Measurements from ENCODE around the gene ITK. TPM values are rescaled to one million over a fixed set of nuclear protein-coding genes. Genes with fewer than 3 reads are reported as not detected.

The ITK gene
- polyA plus RNA-seq, 2 of the 4 experiments (the other 2 are of a cell fraction) = not detected

DNA sequence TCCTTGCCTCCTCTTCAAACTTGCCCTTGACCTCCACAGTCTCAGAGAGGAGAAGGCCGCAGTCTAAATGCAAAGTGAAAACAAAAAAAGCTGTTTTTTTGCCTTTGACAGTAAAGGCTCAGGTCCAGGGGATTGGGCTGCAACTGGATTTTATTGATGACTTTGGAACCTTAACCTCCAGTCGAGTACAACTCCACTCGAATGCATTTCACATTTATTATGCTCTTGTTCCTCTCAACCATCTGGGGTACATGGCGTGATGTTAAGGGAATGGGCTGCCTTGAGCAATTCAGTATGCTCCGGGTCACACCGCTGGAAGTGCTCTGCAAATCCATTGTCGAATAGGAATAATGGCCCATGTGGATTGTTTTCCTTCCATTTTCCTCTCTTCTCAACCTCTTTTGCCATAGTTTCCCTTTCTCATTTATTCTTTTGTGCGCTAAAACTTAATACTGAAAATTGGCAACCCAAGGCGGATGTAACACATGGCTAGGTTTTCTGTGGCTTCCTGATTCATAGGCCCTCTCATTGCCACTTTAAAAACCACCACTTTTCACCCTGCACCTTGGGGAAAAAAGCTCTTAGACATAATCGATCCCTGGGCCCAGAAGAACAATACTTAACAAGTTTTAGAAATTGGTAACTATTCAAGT is 34.3 kb downstream of the ITK start:
- ChIA-PET POLR2A (no interaction called here), CTCF (interaction anchor here (1.6 kb wide), 1 partner anchor 44 kb away, joined by 3 read pairs; no protein-coding TSS in a partner anchor)
- FAIRE-seq (no peak), ATAC-seq (no peak), DNase-seq (ENCODE audit: low read depth in 1 of 2, low spot score in 1 of 2) (no peak)
- Histone ChIP-seq H3K4me1 (no peaks in the 10 kb centered on the region), H3K27ac (no peak overlapping the region), H3K4me2 (no peak overlapping the region), H3K4me3 (no peak overlapping the region), H3K9me3 (no peaks in the 10 kb centered on the region)
- 54% methylated on average over 10 of the region's 10 CpGs for WGBS (ENCODE audit: missing lambda C conversion rate)
- TF ChIP-seq NR3C1 (IDR thresholded peaks at IDR 0.05) (no peak), TFCP2L1 (CRISPR knock-in tag; IDR thresholded peaks at IDR 0.05) (no peak), CBX8 (IDR thresholded peaks at IDR 0.05) (no peak), ZNF302 (CRISPR knock-in tag; IDR thresholded peaks at IDR 0.05) (no peak), RNF2 (IDR thresholded peaks at IDR 0.05; ENCODE audit: borderline replicate concordance, low read depth) (no peak), CEBPB (IDR thresholded peaks at IDR 0.05) (no peak), FOSB (CRISPR knock-in tag; IDR thresholded peaks at IDR 0.05) (no peak)
- TF ChIP-seq, protein P1, sequence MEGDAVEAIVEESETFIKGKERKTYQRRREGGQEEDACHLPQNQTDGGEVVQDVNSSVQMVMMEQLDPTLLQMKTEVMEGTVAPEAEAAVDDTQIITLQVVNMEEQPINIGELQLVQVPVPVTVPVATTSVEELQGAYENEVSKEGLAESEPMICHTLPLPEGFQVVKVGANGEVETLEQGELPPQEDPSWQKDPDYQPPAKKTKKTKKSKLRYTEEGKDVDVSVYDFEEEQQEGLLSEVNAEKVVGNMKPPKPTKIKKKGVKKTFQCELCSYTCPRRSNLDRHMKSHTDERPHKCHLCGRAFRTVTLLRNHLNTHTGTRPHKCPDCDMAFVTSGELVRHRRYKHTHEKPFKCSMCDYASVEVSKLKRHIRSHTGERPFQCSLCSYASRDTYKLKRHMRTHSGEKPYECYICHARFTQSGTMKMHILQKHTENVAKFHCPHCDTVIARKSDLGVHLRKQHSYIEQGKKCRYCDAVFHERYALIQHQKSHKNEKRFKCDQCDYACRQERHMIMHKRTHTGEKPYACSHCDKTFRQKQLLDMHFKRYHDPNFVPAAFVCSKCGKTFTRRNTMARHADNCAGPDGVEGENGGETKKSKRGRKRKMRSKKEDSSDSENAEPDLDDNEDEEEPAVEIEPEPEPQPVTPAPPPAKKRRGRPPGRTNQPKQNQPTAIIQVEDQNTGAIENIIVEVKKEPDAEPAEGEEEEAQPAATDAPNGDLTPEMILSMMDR (IDR thresholded peaks at IDR 0.05) = no peak
- TF ChIP-seq, protein P2, sequence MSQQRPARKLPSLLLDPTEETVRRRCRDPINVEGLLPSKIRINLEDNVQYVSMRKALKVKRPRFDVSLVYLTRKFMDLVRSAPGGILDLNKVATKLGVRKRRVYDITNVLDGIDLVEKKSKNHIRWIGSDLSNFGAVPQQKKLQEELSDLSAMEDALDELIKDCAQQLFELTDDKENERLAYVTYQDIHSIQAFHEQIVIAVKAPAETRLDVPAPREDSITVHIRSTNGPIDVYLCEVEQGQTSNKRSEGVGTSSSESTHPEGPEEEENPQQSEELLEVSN (IDR thresholded peaks at IDR 0.05; ENCODE audit: borderline replicate concordance, low read depth) = no peak
- TF ChIP-seq, protein P3, sequence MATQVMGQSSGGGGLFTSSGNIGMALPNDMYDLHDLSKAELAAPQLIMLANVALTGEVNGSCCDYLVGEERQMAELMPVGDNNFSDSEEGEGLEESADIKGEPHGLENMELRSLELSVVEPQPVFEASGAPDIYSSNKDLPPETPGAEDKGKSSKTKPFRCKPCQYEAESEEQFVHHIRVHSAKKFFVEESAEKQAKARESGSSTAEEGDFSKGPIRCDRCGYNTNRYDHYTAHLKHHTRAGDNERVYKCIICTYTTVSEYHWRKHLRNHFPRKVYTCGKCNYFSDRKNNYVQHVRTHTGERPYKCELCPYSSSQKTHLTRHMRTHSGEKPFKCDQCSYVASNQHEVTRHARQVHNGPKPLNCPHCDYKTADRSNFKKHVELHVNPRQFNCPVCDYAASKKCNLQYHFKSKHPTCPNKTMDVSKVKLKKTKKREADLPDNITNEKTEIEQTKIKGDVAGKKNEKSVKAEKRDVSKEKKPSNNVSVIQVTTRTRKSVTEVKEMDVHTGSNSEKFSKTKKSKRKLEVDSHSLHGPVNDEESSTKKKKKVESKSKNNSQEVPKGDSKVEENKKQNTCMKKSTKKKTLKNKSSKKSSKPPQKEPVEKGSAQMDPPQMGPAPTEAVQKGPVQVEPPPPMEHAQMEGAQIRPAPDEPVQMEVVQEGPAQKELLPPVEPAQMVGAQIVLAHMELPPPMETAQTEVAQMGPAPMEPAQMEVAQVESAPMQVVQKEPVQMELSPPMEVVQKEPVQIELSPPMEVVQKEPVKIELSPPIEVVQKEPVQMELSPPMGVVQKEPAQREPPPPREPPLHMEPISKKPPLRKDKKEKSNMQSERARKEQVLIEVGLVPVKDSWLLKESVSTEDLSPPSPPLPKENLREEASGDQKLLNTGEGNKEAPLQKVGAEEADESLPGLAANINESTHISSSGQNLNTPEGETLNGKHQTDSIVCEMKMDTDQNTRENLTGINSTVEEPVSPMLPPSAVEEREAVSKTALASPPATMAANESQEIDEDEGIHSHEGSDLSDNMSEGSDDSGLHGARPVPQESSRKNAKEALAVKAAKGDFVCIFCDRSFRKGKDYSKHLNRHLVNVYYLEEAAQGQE (IDR thresholded peaks at IDR 0.05) = no peak
- TF ChIP-seq, protein P4, sequence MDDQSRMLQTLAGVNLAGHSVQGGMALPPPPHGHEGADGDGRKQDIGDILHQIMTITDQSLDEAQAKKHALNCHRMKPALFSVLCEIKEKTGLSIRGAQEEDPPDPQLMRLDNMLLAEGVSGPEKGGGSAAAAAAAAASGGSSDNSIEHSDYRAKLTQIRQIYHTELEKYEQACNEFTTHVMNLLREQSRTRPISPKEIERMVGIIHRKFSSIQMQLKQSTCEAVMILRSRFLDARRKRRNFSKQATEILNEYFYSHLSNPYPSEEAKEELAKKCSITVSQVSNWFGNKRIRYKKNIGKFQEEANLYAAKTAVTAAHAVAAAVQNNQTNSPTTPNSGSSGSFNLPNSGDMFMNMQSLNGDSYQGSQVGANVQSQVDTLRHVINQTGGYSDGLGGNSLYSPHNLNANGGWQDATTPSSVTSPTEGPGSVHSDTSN (IDR thresholded peaks at IDR 0.05) = no peak

DNA sequence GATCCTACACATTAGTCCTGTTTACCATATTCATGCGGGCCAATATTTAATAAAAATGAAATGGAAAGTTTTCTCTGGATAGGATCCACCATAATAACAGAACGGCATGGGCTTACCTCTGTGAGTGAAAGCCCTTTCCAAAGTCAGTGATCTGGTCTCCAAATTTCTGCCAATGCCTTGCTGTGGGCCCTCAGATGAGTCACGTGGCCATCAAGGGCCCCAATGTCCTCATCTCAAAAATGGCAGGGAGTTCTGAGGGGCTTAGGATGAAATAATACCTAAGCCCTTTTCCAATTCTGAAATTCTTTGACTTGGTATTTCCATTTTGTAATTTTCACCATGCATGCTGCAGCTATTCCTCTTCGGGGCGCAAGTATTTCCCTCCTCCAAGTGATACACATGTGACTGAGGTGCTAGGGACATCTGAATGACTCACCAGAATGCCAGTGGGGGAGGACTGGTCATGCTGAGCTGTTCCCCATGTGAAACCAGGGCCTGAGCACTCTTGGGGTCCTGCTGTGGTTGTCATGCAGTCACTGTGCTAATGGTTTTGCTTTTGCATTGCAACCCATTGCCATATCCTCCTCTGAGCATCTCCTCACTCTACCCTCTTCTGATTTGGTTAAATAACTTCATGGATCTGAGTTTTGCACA is 35.0 kb downstream of the ITK start:
- no peaks in the 10 kb centered on the region for H3K4me1 ChIP-seq
- no peaks in the 10 kb centered on the region for H3K9me3 ChIP-seq
- H3K4me3 ChIP-seq = no peak overlapping the region
- no peak overlapping the region for H3K27ac ChIP-seq
- ATAC-seq = no peak
- no peak for DNase-seq (ENCODE audit: low read depth in 1 of 2, low spot score in 1 of 2)
- CTCF ChIA-PET = interaction anchor here (1.6 kb wide), 1 partner anchor 45 kb away, joined by 3 read pairs; no protein-coding TSS in a partner anchor
- no peak overlapping the region for H3K4me2 ChIP-seq
- WGBS (ENCODE audit: missing lambda C conversion rate) = 69% methylated on average over 5 of the region's 5 CpGs
- FAIRE-seq = no peak
- POLR2A ChIA-PET = no interaction called here
- TF ChIP-seq JUN (IDR thresholded peaks at IDR 0.05) (no peak), SMC3 (IDR thresholded peaks at IDR 0.05) (no peak), FOSB (CRISPR knock-in tag; IDR thresholded peaks at IDR 0.05) (no peak)
- TF ChIP-seq, protein P5, sequence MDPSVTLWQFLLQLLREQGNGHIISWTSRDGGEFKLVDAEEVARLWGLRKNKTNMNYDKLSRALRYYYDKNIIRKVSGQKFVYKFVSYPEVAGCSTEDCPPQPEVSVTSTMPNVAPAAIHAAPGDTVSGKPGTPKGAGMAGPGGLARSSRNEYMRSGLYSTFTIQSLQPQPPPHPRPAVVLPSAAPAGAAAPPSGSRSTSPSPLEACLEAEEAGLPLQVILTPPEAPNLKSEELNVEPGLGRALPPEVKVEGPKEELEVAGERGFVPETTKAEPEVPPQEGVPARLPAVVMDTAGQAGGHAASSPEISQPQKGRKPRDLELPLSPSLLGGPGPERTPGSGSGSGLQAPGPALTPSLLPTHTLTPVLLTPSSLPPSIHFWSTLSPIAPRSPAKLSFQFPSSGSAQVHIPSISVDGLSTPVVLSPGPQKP (IDR thresholded peaks at IDR 0.05; ENCODE audit: low read depth, low read length) = no peak

All from A549 (cell line).